Measurements from ENCODE around the gene CYP3A5. TPM values are rescaled to one million over a fixed set of nuclear protein-coding genes. Genes with fewer than 3 reads are reported as not detected.

CYP3A5 gene
- total and polyA plus RNA-seq, 7 experiments from 2014 or later: 0.27 to 0.87 (median 0.69) TPM; not detected in 4

GRCh38 chr7:99622596-99622995, 57.2 kb downstream of the CYP3A5 start:
- Mint-ChIP-seq H3K27ac (peak overlapping the region; percentile 91 to 100 (median 97)), H3K9me3 (peaks cover 0 to 4% (median 0%) of the 10 kb centered on the region in 11 donors), H3K4me1 (peaks cover 46 to 85% (median 79%) of the 10 kb centered on the region in 7 donors), H3K27me3 (no peaks in the 10 kb centered on the region), H3K36me3 (peaks cover 20 to 75% (median 57%) of the 10 kb centered on the region in 5 donors), H3K4me3 (peak overlapping the region in 3 of 10 donors; percentile 34 to 86 (median 36))
- peaks cover 28 to 41% of the 10 kb centered on the region in 2 donors for H3K4me1 ChIP-seq (ENCODE audit: control insufficient read depth in 2 of 2, insufficient read depth in 2 of 2, low read length in 2 of 2)
- POLR2A ChIA-PET: interaction anchor here (1.0 to 1.3 kb wide), 2 partner anchors 64 to 118 kb away, joined by 3 to 5 read pairs; partner anchors contain the start of genes ZKSCAN5 and ZNF655
- H3K4me3 ChIP-seq (ENCODE audit: low read length): no peak overlapping the region
- H3K36me3 ChIP-seq (ENCODE audit: control insufficient read depth in 2 of 3, insufficient read depth in 3 of 3, low read length in 3 of 3): peaks cover 20 to 74% (median 30%) of the 10 kb centered on the region in 3 experiments
- H3K9me3 ChIP-seq (ENCODE audit: control insufficient read depth in 2 of 3, low read length in 3 of 3): no peaks in the 10 kb centered on the region
- intact Hi-C loops (cut with micrococcal nuclease): loop anchor here in 1 of 2 donors (10.0 kb wide), 1 partner anchor 372 kb away; no protein-coding TSS in a partner anchor
- ATAC-seq (no peak), DNase-seq (no peak)
- no peaks in the 10 kb centered on the region for H3K27me3 ChIP-seq (ENCODE audit: control insufficient read depth in 2 of 2, insufficient read depth in 2 of 2, low read length in 2 of 2)
- CTCF ChIA-PET: no interaction called here
- peak overlapping the region; percentile 89 for H3K27ac ChIP-seq (ENCODE audit: low read depth, low read length)

GRCh38 chr7:99621271-99621670, 58.5 kb downstream of the CYP3A5 start:
- no peaks in the 10 kb centered on the region for H3K27me3 Mint-ChIP-seq

GRCh38 chr7:99619571-99620130, 60.1 kb downstream of the CYP3A5 start:
- CTCF ChIA-PET: no interaction called here
- Mint-ChIP-seq H3K27me3 (peaks cover 0 to 4% (median 0%) of the 10 kb centered on the region in 5 donors), H3K4me1 (peaks cover 46 to 80% (median 71%) of the 10 kb centered on the region in 7 donors), H3K36me3 (peaks cover 9 to 57% (median 40%) of the 10 kb centered on the region in 5 donors), H3K4me3 (peak overlapping the region in 4 of 10 donors; percentile 34 to 99 (median 66)), H3K27ac (peak overlapping the region in 8 of 9 donors; percentile 76 to 99 (median 90)), H3K9me3 (peaks cover 0 to 3% (median 0%) of the 10 kb centered on the region in 11 donors)
- Histone ChIP-seq H3K9me3 (ENCODE audit: control insufficient read depth in 2 of 3, low read length in 3 of 3) (no peaks in the 10 kb centered on the region), H3K4me1 (ENCODE audit: control insufficient read depth in 2 of 2, insufficient read depth in 2 of 2, low read length in 2 of 2) (peaks cover 28 to 34% of the 10 kb centered on the region in 2 donors), H3K27ac (ENCODE audit: low read depth, low read length) (peak overlapping the region; percentile 44), H3K36me3 (ENCODE audit: control insufficient read depth in 2 of 3, insufficient read depth in 3 of 3, low read length in 3 of 3) (peaks cover 20 to 59% (median 26%) of the 10 kb centered on the region in 3 experiments), H3K27me3 (ENCODE audit: control insufficient read depth in 2 of 2, insufficient read depth in 2 of 2, low read length in 2 of 2) (no peaks in the 10 kb centered on the region), H3K4me3 (ENCODE audit: low read length) (no peak overlapping the region)
- intact Hi-C loops (cut with micrococcal nuclease): loop anchor here (5.0 to 10.0 kb wide), 3 partner anchors 375 to 463 kb away; partner anchors contain the start of gene ZNF3 (in 1 of the 2)
- no peak for ATAC-seq
- POLR2A ChIA-PET: interaction anchor here (0.5 kb wide), 1 partner anchor 148 kb away, joined by 3 read pairs; no protein-coding TSS in a partner anchor
- DNase-seq: no peak

More at GRCh38 chr7:99621271-99621670, 58.5 kb downstream of the CYP3A5 start:
- peaks cover 20 to 70% (median 26%) of the 10 kb centered on the region in 3 experiments for H3K36me3 ChIP-seq (ENCODE audit: control insufficient read depth in 2 of 3, insufficient read depth in 3 of 3, low read length in 3 of 3)
- peak overlapping the region; percentile 24 for H3K27ac ChIP-seq (ENCODE audit: low read depth, low read length)
- H3K4me1 ChIP-seq (ENCODE audit: control insufficient read depth in 2 of 2, insufficient read depth in 2 of 2, low read length in 2 of 2): peaks cover 32 to 45% of the 10 kb centered on the region in 2 donors
- H3K4me3 ChIP-seq (ENCODE audit: low read length): no peak overlapping the region
- intact Hi-C loops (cut with micrococcal nuclease): loop anchor here in 1 of 2 donors (10.0 kb wide), 1 partner anchor 374 kb away; no protein-coding TSS in a partner anchor
- DNase-seq: no peak
- Mint-ChIP-seq H3K4me3 (no peak overlapping the region), H3K4me1 (peaks cover 52 to 89% (median 79%) of the 10 kb centered on the region in 7 donors), H3K36me3 (peaks cover 17 to 69% (median 54%) of the 10 kb centered on the region in 5 donors), H3K9me3 (peaks cover 0 to 4% (median 0%) of the 10 kb centered on the region in 11 donors), H3K27ac (peak overlapping the region; percentile 6 to 97 (median 76))
- CTCF ChIA-PET: interaction anchor here (0.9 kb wide), 1 partner anchor 8 kb away, joined by 3 read pairs; no protein-coding TSS in a partner anchor
- no peak for ATAC-seq
- POLR2A ChIA-PET: interaction anchor here (1.3 kb wide), 1 partner anchor 63 kb away, joined by 5 read pairs; the partner anchor contains the start of gene ZNF655
- no peaks in the 10 kb centered on the region for H3K9me3 ChIP-seq (ENCODE audit: control insufficient read depth in 2 of 3, low read length in 3 of 3)
- no peaks in the 10 kb centered on the region for H3K27me3 ChIP-seq (ENCODE audit: control insufficient read depth in 2 of 2, insufficient read depth in 2 of 2, low read length in 2 of 2)

GRCh38 chr7:99618726-99619125, 61.1 kb downstream of the CYP3A5 start:
- CTCF ChIA-PET: no interaction called here
- no peak for ATAC-seq
- H3K4me1 Mint-ChIP-seq: peaks cover 36 to 71% (median 62%) of the 10 kb centered on the region in 7 donors
- DNase-seq: no peak
- no peaks in the 10 kb centered on the region for H3K27me3 ChIP-seq (ENCODE audit: control insufficient read depth in 2 of 2, insufficient read depth in 2 of 2, low read length in 2 of 2)
- intact Hi-C loops (cut with micrococcal nuclease): loop anchor here (5.0 kb wide), 2 partner anchors 379 to 464 kb away; partner anchors contain the start of gene ZNF3 (in 1 of the 2)
- H3K4me1 ChIP-seq (ENCODE audit: control insufficient read depth in 2 of 2, insufficient read depth in 2 of 2, low read length in 2 of 2): peaks cover 21 to 26% of the 10 kb centered on the region in 2 donors
- POLR2A ChIA-PET: no interaction called here
- no peaks in the 10 kb centered on the region for H3K9me3 Mint-ChIP-seq
- peak overlapping the region; percentile 6 to 99 (median 92) for H3K27ac Mint-ChIP-seq
- no peak overlapping the region for H3K4me3 ChIP-seq (ENCODE audit: low read length)
- peaks cover 0 to 4% (median 0%) of the 10 kb centered on the region in 5 donors for H3K27me3 Mint-ChIP-seq
- H3K36me3 Mint-ChIP-seq: peaks cover 9 to 48% (median 36%) of the 10 kb centered on the region in 5 donors
- peak overlapping the region; percentile 94 to 99 (median 98) for H3K4me3 Mint-ChIP-seq
- H3K27ac ChIP-seq (ENCODE audit: low read depth, low read length): peak overlapping the region; percentile 90
- H3K36me3 ChIP-seq (ENCODE audit: control insufficient read depth in 2 of 3, insufficient read depth in 3 of 3, low read length in 3 of 3): peaks cover 20 to 59% (median 26%) of the 10 kb centered on the region in 3 experiments
- H3K9me3 ChIP-seq (ENCODE audit: control insufficient read depth in 2 of 3, low read length in 3 of 3): no peaks in the 10 kb centered on the region

- H3K4me3 Mint-ChIP-seq: peak overlapping the region; percentile 94 to 99 (median 98)
- POLR2A ChIA-PET: interaction anchor here (0.7 to 4.0 kb wide), 12 partner anchors 8 to 398 kb away, joined by 3 to 38 read pairs (median 5); partner anchors contain the start of genes BUD31, FAM200A, PDAP1 and TMEM225B
- DNase-seq (no peak), ATAC-seq (no peak)
- H3K4me1 ChIP-seq (ENCODE audit: control insufficient read depth in 2 of 2, insufficient read depth in 2 of 2, low read length in 2 of 2): peaks cover 12 to 14% of the 10 kb centered on the region in 2 donors
- peaks cover 0 to 4% (median 0%) of the 10 kb centered on the region in 5 donors for H3K27me3 Mint-ChIP-seq
- peak overlapping the region; percentile 83 for H3K4me3 ChIP-seq (ENCODE audit: low read length)
- H3K4me1 Mint-ChIP-seq: peaks cover 30 to 57% (median 51%) of the 10 kb centered on the region in 7 donors
- peak overlapping the region; percentile 88 to 99 (median 97) for H3K27ac Mint-ChIP-seq
- CTCF ChIA-PET: no interaction called here
- H3K36me3 Mint-ChIP-seq: peaks cover 9 to 35% (median 32%) of the 10 kb centered on the region in 5 donors
- peak overlapping the region; percentile 90 for H3K27ac ChIP-seq (ENCODE audit: low read depth, low read length)
- peaks cover 12 to 48% (median 16%) of the 10 kb centered on the region in 3 experiments for H3K36me3 ChIP-seq (ENCODE audit: control insufficient read depth in 2 of 3, insufficient read depth in 3 of 3, low read length in 3 of 3)
- H3K9me3 ChIP-seq (ENCODE audit: control insufficient read depth in 2 of 3, low read length in 3 of 3): no peaks in the 10 kb centered on the region
- H3K27me3 ChIP-seq (ENCODE audit: control insufficient read depth in 2 of 2, insufficient read depth in 2 of 2, low read length in 2 of 2): no peaks in the 10 kb centered on the region
- intact Hi-C loops (cut with micrococcal nuclease): loop anchor here (1.0 to 5.0 kb wide), 7 partner anchors 36 to 812 kb away; partner anchors contain the start of genes BUD31 (in 2 of the 2), PDAP1 (in 2 of the 2), ZNF3 (in 2 of the 2) and MEPCE (in 1 of the 2)
- H3K9me3 Mint-ChIP-seq: peaks cover 0 to 4% (median 0%) of the 10 kb centered on the region in 11 donors
Measured at GRCh38 chr7:99617192-99617781, 62.5 kb downstream of the CYP3A5 start.

All from naive thymus-derived CD4-positive, alpha-beta T cell (primary cell).